Upper lobe of left lung (tissue), 6 donors: ENCODE results near the gene ZSCAN9. TPM values are rescaled to one million over a fixed set of nuclear protein-coding genes. Genes with fewer than 3 reads are reported as not detected.

Source experiments
- ATAC-seq, 2 donors: fragments of 200-7000 bp; cut with Tn5 transposase; one replicate each; pipeline ENCODE4 v1.9.1; 2022; ENCODE audit warnings: mild to moderate bottlenecking in 2 of 2, moderate library complexity in 2 of 2; ENCODE audit not compliant: low FRiP score in 2 of 2
- DNase-seq, 2 donors: peaks; one replicate each; pipeline ENCODE4 v3.0.0-alpha.2; 2019 to 2020
- H3K27ac ChIP-seq, 4 donors: fragments of 200-600 bp; sonication (generic); one replicate each; pipeline ENCODE4 v1.5.1; 2016 to 2019
- H3K27me3 ChIP-seq, 4 donors: fragments of 200-600 bp; sonication (generic); one replicate each; pipeline ENCODE4 v1.5.1; 2017 to 2019
- H3K36me3 ChIP-seq, 4 donors: fragments of 200-600 bp; sonication (generic); one replicate each; pipeline ENCODE4 v1.5.1; 2016 to 2019
- H3K4me1 ChIP-seq, 4 donors: fragments of 200-600 bp; sonication (generic); one replicate each; pipeline ENCODE4 v1.5.1; 2018 to 2019
- H3K4me3 ChIP-seq, 4 donors: fragments of 200-600 bp; sonication (generic); one replicate each; pipeline ENCODE4 v1.5.1; 2017 to 2019; ENCODE audit warnings: mild to moderate bottlenecking in 2 of 4, moderate library complexity in 1 of 4
- H3K9me3 ChIP-seq, 4 donors: fragments of 200-600 bp; sonication (generic); one replicate each; pipeline ENCODE4 v1.5.1; 2018 to 2019
- EP300 ChIP-seq, 4 donors: sonication (generic); formaldehyde crosslinking; IDR thresholded peaks; one replicate each; pipeline ENCODE4 v1.5.1; 2017; ENCODE audit warnings: antibody characterized with exemption in 4 of 4, control low read depth in 2 of 4
- POLR2A ChIP-seq, 4 donors: fragments of 450-650 bp; IDR thresholded peaks; one replicate each; pipeline ENCODE4 v1.5.1; 2016 to 2017; ENCODE audit warnings: antibody characterized with exemption in 4 of 4, mild to moderate bottlenecking in 2 of 4
- POLR2AphosphoS5 ChIP-seq, 2 donors: sonication (generic); formaldehyde crosslinking; IDR thresholded peaks; one replicate each; pipeline ENCODE4 v1.5.1; 2017; ENCODE audit warnings: antibody characterized with exemption in 2 of 2
- WGBS, 2 donors: methylation state at CpG; one replicate each; pipeline ENCODE4 v1.1.5; 2017 to 2018; 5-methylcytosine and 5-hydroxymethylcytosine counted together
- total RNA-seq, 6 donors: library from RNA; depleted of rRNA in 4 of 6; stranded (reverse); fragments of >200 nt in 4 of 6; gene quantifications; one replicate each; pipeline versions ENCODE4 v1.1.0 to v1.2.1, GENCODE V29; 2016 to 2021
- TF ChIP-seq, protein P1 (sequence below), 6 experiments: fragments of 450-650 bp in 4 of 6; fragments of 200-600 bp in 2 of 6; sonication (generic) in 2 of 6; IDR thresholded peaks; one replicate each; pipeline ENCODE4 v1.5.1; 2016 to 2019; ENCODE audit warnings: antibody characterized with exemption in 6 of 6
- donor health status: DM: no; HTN: no; CAD: no; lungs with moderate emphysema.
- donor health status: DM: no; HTN: yes; CAD: no; lungs with severe emphysema.

Gene ZSCAN9
- total RNA-seq, 6 donors from 2014 or later: 5.4 to 36.7 (median 12.4) TPM

DNA sequence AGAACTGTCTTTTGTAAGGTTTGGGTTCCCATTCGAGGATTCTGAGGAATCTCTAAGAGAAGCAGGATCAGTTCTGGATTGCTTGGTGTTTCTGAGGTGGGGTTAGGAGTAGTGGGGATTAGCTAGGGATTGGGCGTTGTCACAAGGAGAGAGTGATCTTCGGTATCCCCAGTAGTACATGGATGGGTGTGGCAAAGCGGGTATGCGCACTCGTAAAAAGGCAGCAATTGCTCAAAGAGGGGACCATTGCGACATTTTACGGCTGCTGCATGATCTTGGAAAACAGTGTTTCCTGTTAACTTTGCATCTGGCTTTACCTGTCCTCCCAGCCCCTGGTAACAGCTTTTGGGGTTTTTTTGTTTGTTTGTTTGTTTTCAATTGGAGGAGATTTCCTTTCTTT lies 9.7 kb upstream of the ZSCAN9 start:
- Histone ChIP-seq H3K36me3 (no peaks in the 10 kb centered on the region), H3K4me3 (no peak overlapping the region), H3K9me3 (no peaks in the 10 kb centered on the region), H3K27ac (no peak overlapping the region), H3K27me3 (peaks cover 0 to 10% (median 4%) of the 10 kb centered on the region in 4 donors), H3K4me1 (peaks cover 7 to 29% (median 13%) of the 10 kb centered on the region in 4 donors)
- DNase-seq: no peak
- WGBS, 2 donors: 40 to 41% methylated on average over 8 of the region's 8 CpGs
- ATAC-seq: no peak
- TF ChIP-seq, protein P1, sequence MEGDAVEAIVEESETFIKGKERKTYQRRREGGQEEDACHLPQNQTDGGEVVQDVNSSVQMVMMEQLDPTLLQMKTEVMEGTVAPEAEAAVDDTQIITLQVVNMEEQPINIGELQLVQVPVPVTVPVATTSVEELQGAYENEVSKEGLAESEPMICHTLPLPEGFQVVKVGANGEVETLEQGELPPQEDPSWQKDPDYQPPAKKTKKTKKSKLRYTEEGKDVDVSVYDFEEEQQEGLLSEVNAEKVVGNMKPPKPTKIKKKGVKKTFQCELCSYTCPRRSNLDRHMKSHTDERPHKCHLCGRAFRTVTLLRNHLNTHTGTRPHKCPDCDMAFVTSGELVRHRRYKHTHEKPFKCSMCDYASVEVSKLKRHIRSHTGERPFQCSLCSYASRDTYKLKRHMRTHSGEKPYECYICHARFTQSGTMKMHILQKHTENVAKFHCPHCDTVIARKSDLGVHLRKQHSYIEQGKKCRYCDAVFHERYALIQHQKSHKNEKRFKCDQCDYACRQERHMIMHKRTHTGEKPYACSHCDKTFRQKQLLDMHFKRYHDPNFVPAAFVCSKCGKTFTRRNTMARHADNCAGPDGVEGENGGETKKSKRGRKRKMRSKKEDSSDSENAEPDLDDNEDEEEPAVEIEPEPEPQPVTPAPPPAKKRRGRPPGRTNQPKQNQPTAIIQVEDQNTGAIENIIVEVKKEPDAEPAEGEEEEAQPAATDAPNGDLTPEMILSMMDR (IDR thresholded peaks at IDR 0.05): no peak
- no peak for TF ChIP-seq POLR2A (IDR thresholded peaks at IDR 0.05)
- no peak for TF ChIP-seq POLR2AphosphoS5 (IDR thresholded peaks at IDR 0.05)
- TF ChIP-seq EP300 (IDR thresholded peaks at IDR 0.05): no peak

DNA sequence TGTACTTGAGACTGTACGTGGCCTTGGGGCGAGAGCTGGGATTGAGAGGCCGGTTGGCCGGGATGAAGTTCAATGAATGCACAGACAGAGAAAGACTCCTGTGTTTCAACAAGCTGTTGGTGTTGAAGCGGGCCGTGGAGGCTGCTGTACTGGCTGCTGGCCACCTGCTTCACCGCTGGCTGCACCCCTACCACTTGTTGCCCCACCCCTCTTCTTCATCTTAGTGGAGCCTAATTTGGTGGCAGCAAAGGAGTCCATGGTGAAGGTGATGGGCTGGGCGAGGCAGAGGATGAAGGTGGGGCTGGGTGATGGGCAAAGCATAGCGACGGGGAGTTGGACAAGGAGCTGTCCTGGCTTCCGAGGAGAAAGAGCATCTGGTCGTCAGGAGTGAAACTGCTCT lies 7.2 kb upstream of the ZSCAN9 start:
- Histone ChIP-seq H3K4me1 (peaks cover 7 to 17% (median 10%) of the 10 kb centered on the region in 4 donors), H3K27ac (no peak overlapping the region), H3K4me3 (peak overlapping the region in 2 of 4 donors; percentile 66 to 72), H3K36me3 (no peaks in the 10 kb centered on the region), H3K27me3 (peaks cover 0 to 2% (median 0%) of the 10 kb centered on the region in 4 donors), H3K9me3 (no peaks in the 10 kb centered on the region)
- 88 to 89% methylated on average over 12 of the region's 12 CpGs for WGBS, 2 donors
- DNase-seq: peak in 1 of 2 donors; percentile 34
- TF ChIP-seq, protein P1 (IDR thresholded peaks at IDR 0.05): no peak
- TF ChIP-seq POLR2AphosphoS5 (IDR thresholded peaks at IDR 0.05) (no peak), POLR2A (IDR thresholded peaks at IDR 0.05) (no peak), EP300 (IDR thresholded peaks at IDR 0.05) (no peak)
- no peak for ATAC-seq

DNA sequence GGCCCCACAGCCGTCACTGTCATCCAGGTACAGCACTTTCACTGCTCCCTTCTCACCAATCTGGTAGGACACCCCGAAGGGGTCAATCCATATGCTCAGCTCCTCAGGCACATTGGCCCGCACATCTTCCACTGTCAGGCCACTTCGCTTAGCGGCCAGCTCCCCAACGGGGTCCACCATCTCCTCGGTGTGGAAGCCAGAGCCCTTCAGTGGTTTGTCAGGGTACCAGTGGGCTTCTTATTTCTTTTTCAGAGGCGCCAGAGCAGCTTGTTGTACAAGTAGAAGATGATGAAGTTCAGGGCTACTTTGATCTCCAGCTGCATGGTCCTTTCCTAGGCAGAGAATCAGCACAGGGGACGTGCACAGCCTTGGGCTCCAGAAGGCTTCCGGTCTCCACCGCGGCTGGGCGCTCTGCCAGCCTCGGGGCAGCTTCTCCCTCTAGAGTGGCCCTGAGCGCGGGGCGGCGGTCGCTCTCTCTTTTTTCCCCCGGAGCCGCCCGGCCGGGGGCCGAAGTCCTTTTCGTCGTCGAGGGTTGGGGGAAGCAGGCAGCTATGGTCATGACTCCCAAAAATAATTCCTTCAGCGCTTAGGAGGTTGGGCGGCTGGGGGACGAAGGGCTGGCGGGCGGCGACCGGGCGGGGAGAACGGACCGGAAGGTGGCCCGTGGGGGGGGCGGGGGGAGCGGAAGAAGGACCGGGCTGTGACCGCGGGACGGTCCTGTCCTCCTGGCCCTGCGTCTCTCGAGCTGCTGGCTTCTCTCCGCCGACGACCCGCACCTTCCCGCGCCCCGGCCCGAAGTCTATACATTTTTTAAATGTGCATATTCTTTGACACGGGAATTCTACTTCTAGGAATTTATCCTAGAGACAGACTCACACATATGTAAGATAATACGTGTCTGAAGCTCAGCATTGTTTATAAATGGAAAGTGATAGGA lies 6.5 kb upstream of the ZSCAN9 start:
- no peak for TF ChIP-seq POLR2AphosphoS5 (IDR thresholded peaks at IDR 0.05)
- no peak for TF ChIP-seq EP300 (IDR thresholded peaks at IDR 0.05)
- TF ChIP-seq, protein P1 (IDR thresholded peaks at IDR 0.05): no peak
- TF ChIP-seq POLR2A (IDR thresholded peaks at IDR 0.05): peak in 1 of 4 donors; percentile 42
- WGBS, 2 donors: 7 to 10% methylated on average over 19 to 52 of the region's 56 CpGs
- DNase-seq: peak; percentile 81 to 95
- Histone ChIP-seq H3K27me3 (peaks cover 0 to 2% (median 0%) of the 10 kb centered on the region in 4 donors), H3K27ac (peak overlapping the region; percentile 72 to 87 (median 82)), H3K4me1 (peaks cover 7 to 15% (median 8%) of the 10 kb centered on the region in 4 donors), H3K36me3 (no peaks in the 10 kb centered on the region), H3K9me3 (no peaks in the 10 kb centered on the region), H3K4me3 (peak overlapping the region; percentile 63 to 72 (median 65))
- peak; percentile 75 to 95 for ATAC-seq

DNA sequence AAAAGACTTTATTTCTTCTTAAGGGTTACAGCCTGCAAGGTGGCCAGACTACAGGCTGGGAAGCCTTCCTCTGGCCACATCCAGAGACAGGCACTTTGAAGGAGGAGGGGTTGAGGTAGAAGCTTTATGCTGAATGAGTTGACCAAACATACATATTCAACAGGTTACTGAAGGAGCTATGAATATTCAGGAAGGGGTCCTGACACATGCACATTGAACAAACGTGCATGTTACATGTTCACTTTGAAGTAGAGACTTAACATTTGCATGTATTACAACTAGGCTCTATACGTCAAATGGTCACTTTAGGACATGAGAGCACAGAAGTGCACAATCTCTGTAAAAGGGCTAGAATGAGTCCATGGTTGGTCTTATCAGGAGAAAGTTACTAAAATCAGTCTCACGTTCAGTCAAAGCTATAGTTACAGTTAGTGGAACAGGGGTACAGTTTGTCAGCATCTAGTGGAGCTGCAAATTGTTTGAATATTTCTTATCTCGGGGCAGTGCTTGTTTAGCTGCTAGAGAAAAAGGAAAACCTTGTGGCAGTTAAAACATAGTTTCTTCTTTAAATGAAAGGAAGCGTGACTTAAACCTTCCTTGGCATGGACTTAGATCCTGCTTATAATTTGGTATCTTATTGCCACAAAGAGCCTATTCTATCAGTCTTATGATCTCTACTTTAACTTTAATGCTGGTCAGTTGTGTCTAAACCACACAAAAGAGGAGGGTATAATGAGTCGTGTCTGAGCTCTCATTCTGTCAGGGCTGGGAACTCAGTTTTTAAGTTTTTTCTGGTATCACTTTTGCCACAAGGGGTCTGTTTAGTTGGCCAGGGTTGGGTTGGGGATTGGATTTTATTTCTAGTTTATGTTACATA lies 4.6 kb upstream of the ZSCAN9 start:
- DNase-seq (no peak), ATAC-seq (no peak)
- no peaks in the 10 kb centered on the region for H3K27me3 ChIP-seq
- 40 to 41% methylated on average over 6 of the region's 6 CpGs for WGBS, 2 donors
- H3K9me3 ChIP-seq: no peaks in the 10 kb centered on the region
- no peak overlapping the region for H3K4me3 ChIP-seq
- no peaks in the 10 kb centered on the region for H3K36me3 ChIP-seq
- H3K4me1 ChIP-seq: peaks cover 7 to 19% (median 10%) of the 10 kb centered on the region in 4 donors
- no peak overlapping the region for H3K27ac ChIP-seq
- no peak for TF ChIP-seq POLR2AphosphoS5 (IDR thresholded peaks at IDR 0.05)
- TF ChIP-seq, protein P1 (IDR thresholded peaks at IDR 0.05): no peak
- no peak for TF ChIP-seq POLR2A (IDR thresholded peaks at IDR 0.05)
- TF ChIP-seq EP300 (IDR thresholded peaks at IDR 0.05): no peak
